Skeletal muscle tissue (tissue), 4 donors: ENCODE data around the gene LZTFL1. TPM values are rescaled to one million over a fixed set of nuclear protein-coding genes. Genes with fewer than 3 reads are reported as not detected.

ENCODE experiments used
- H3K27ac ChIP-seq: one replicate; pipeline ENCODE4 v1.7.0; 2013; ENCODE audit warnings: mild to moderate bottlenecking, low read depth, low read length, inconsistent platforms
- H3K27me3 ChIP-seq, 3 donors: one replicate each; pipeline ENCODE4 v1.7.0; 2013; ENCODE audit warnings: low read length in 3 of 3; ENCODE audit not compliant: control insufficient read depth in 3 of 3, insufficient read depth in 3 of 3
- H3K36me3 ChIP-seq, 3 donors: one replicate each; pipeline ENCODE4 v1.7.0; 2013; ENCODE audit warnings: low read length in 3 of 3; ENCODE audit not compliant: control insufficient read depth in 3 of 3, insufficient read depth in 3 of 3
- H3K4me1 ChIP-seq, 3 donors: one replicate each; pipeline ENCODE4 v1.7.0; 2013; ENCODE audit warnings: low read length in 3 of 3, mild to moderate bottlenecking in 3 of 3; ENCODE audit not compliant: control insufficient read depth in 3 of 3, insufficient read depth in 3 of 3
- H3K4me3 ChIP-seq, 3 donors: one replicate each; pipeline ENCODE4 v1.7.0; 2013; ENCODE audit warnings: low read length in 3 of 3
- H3K9ac ChIP-seq, 3 donors: one replicate each; pipeline ENCODE4 v1.7.0; 2013; ENCODE audit warnings: low read length in 3 of 3, mild to moderate bottlenecking in 3 of 3, moderate library complexity in 2 of 3, low read depth in 1 of 3
- H3K9me3 ChIP-seq, 3 donors: one replicate each; pipeline ENCODE4 v1.7.0; 2013; ENCODE audit warnings: low read length in 3 of 3; ENCODE audit not compliant: control insufficient read depth in 3 of 3
- total RNA-seq: library from RNA; depleted of rRNA; stranded (reverse); fragments of >200 nt; gene quantifications from one replicate; pipeline ENCODE4 v1.2.3, GENCODE V29; 2014
- donor health status: Osteomylitis.

LZTFL1 gene
- total RNA-seq, 1 donor from 2014 or later: 6.8 TPM

GRCh38 chr3:45774581-45775521 is 67.1 kb downstream of the LZTFL1 start:
- Histone ChIP-seq H3K4me3 (no peak overlapping the region), H3K36me3 (no peaks in the 10 kb centered on the region), H3K27ac (no peak overlapping the region), H3K9ac (no peak overlapping the region), H3K4me1 (peaks cover 0 to 12% (median 7%) of the 10 kb centered on the region in 3 donors), H3K9me3 (no peaks in the 10 kb centered on the region), H3K27me3 (peaks cover 0 to 8% (median 0%) of the 10 kb centered on the region in 3 donors)

GRCh38 chr3:45773714-45774449 is 68.0 kb downstream of the LZTFL1 start:
- peaks cover 0 to 8% (median 0%) of the 10 kb centered on the region in 3 donors for H3K27me3 ChIP-seq
- no peak overlapping the region for H3K4me3 ChIP-seq
- H3K27ac ChIP-seq: no peak overlapping the region
- H3K4me1 ChIP-seq: peaks cover 0 to 10% (median 5%) of the 10 kb centered on the region in 3 donors
- no peak overlapping the region for H3K9ac ChIP-seq
- H3K9me3 ChIP-seq: no peaks in the 10 kb centered on the region
- no peaks in the 10 kb centered on the region for H3K36me3 ChIP-seq

Other genes with a start within 250 kb of the LZTFL1 start
- gene LIMD1, start 247.4 kb downstream of the LZTFL1 start, total RNA-seq: 16.2 TPM
- gene SACM1L, start 152.7 kb downstream of the LZTFL1 start, total RNA-seq: 24.0 TPM
- under 0.01 TPM for gene SLC6A20, start 45.6 kb downstream of the LZTFL1 start, total RNA-seq
- gene CCR9, start 44.4 kb upstream of the LZTFL1 start, total RNA-seq: 0.52 TPM
- gene CXCR6, start 101.3 kb upstream of the LZTFL1 start, total RNA-seq: not detected
- gene FYCO1, start 153.7 kb upstream of the LZTFL1 start, total RNA-seq: 16.7 TPM
- gene XCR1, start 185.4 kb upstream of the LZTFL1 start, total RNA-seq: not detected